HepG2 (cell line): ENCODE data around the gene COASY. TPM values are rescaled to one million over a fixed set of nuclear protein-coding genes. Genes with fewer than 3 reads are reported as not detected.

Experiments
- POGZ ChIP-seq: sonication (generic); formaldehyde crosslinking; IDR thresholded peaks from 2 replicates; pipeline ENCODE4 v1.4.0; 2020; ENCODE audit warnings: mild to moderate bottlenecking, missing genetic modification reagents
- REXO4 ChIP-seq: sonication (generic); formaldehyde crosslinking; IDR thresholded peaks from 2 replicates; pipeline ENCODE4 v1.8.0; 2022; ENCODE audit warnings: missing genetic modification reagents, mild to moderate bottlenecking, borderline replicate concordance
- TOPORS ChIP-seq: sonication (generic); formaldehyde crosslinking; IDR thresholded peaks from 2 replicates; pipeline ENCODE4 v1.8.0; 2023; ENCODE audit warnings: mild to moderate bottlenecking, missing genetic modification reagents
- ZNF33A ChIP-seq: sonication (generic); formaldehyde crosslinking; IDR thresholded peaks from 2 replicates; pipeline ENCODE4 v1.5.1; 2020; ENCODE audit warnings: missing genetic modification reagents, mild to moderate bottlenecking, moderate library complexity, borderline replicate concordance
- ZNF343 ChIP-seq: sonication (generic); formaldehyde crosslinking; IDR thresholded peaks from 2 replicates; pipeline ENCODE4 v1.4.0; 2020; ENCODE audit warnings: mild to moderate bottlenecking, missing genetic modification reagents
- ZNF547 ChIP-seq: sonication (generic); formaldehyde crosslinking; IDR thresholded peaks from 2 replicates; pipeline ENCODE4 v1.5.1; 2020; ENCODE audit warnings: mild to moderate bottlenecking, missing genetic modification reagents
- polyA plus RNA-seq, 8 experiments: library from polyadenylated mRNA; depleted of rRNA in 3 of 8; stranded (reverse) in 7 of 8; unstranded in 1 of 8; fragments of >200 nt; fragmentation: Illumina TruSeq in 4 of 8; extraction: Trizol in 4 of 8; gene quantifications; 2 replicates each; pipeline versions ENCODE4 v1.2.1 to v1.2.3, GENCODE V29; 2011 to 2016; ENCODE audit warnings: low read depth in 4 of 8, missing spikeins in 1 of 8, mixed read lengths in 1 of 8; ENCODE audit not compliant: insufficient read depth in 1 of 8
- total RNA-seq, 5 experiments: library from RNA; depleted of rRNA; stranded (reverse); fragments of >200 nt; fragmentation: Illumina TruSeq; extraction: Trizol; gene quantifications; 2 replicates each; pipeline ENCODE4 v1.2.3, GENCODE V29; 2016; ENCODE audit warnings: low read depth in 1 of 5
- TF ChIP-seq, protein P1 (sequence below): sonication (generic); formaldehyde crosslinking; IDR thresholded peaks from 2 replicates; pipeline ENCODE4 v1.5.1; 2020; ENCODE audit warnings: mild to moderate bottlenecking, missing genetic modification reagents, borderline replicate concordance
- TF ChIP-seq, protein P2 (sequence below): sonication (generic); formaldehyde crosslinking; conservative IDR thresholded peaks from 2 replicates; pipeline ENCODE4 v1.4.0; 2020; ENCODE audit warnings: missing genetic modification reagents
- TF ChIP-seq, protein P3 (sequence below): sonication (generic); formaldehyde crosslinking; IDR thresholded peaks from 2 replicates; pipeline ENCODE4 v1.8.1; 2023; ENCODE audit warnings: mild to moderate bottlenecking, missing genetic modification reagents, borderline replicate concordance
- TF ChIP-seq, protein P4 (sequence below): sonication (generic); formaldehyde crosslinking; IDR thresholded peaks from 2 replicates; pipeline ENCODE4 v1.4.0; 2020; ENCODE audit warnings: missing genetic modification reagents
- TF ChIP-seq, protein P5 (sequence below): sonication (generic); formaldehyde crosslinking; IDR thresholded peaks from 2 replicates; pipeline ENCODE4 v1.4.0; 2020; ENCODE audit warnings: missing genetic modification reagents, borderline replicate concordance
- TF ChIP-seq, protein P6 (sequence below): sonication (generic); formaldehyde crosslinking; IDR thresholded peaks from 2 replicates; pipeline ENCODE4 v1.8.0; 2022; ENCODE audit warnings: missing genetic modification reagents, mild to moderate bottlenecking, inconsistent platforms, borderline replicate concordance
- TF ChIP-seq, protein P7 (sequence below): sonication (generic); formaldehyde crosslinking; IDR thresholded peaks from 2 replicates; pipeline ENCODE4 v1.9.0; 2021; ENCODE audit warnings: missing genetic modification reagents, borderline replicate concordance
- TF ChIP-seq, protein P8 (sequence below): sonication (generic); formaldehyde crosslinking; IDR thresholded peaks from 2 replicates; pipeline ENCODE4 v1.8.0; 2022; ENCODE audit warnings: mild to moderate bottlenecking, missing genetic modification reagents

The COASY gene
- total and polyA plus RNA-seq, 2 of the 13 experiments (the other 11 are each of a cell fraction or from before 2014, with no cell fraction given): 90.7 to 125 TPM

DNA sequence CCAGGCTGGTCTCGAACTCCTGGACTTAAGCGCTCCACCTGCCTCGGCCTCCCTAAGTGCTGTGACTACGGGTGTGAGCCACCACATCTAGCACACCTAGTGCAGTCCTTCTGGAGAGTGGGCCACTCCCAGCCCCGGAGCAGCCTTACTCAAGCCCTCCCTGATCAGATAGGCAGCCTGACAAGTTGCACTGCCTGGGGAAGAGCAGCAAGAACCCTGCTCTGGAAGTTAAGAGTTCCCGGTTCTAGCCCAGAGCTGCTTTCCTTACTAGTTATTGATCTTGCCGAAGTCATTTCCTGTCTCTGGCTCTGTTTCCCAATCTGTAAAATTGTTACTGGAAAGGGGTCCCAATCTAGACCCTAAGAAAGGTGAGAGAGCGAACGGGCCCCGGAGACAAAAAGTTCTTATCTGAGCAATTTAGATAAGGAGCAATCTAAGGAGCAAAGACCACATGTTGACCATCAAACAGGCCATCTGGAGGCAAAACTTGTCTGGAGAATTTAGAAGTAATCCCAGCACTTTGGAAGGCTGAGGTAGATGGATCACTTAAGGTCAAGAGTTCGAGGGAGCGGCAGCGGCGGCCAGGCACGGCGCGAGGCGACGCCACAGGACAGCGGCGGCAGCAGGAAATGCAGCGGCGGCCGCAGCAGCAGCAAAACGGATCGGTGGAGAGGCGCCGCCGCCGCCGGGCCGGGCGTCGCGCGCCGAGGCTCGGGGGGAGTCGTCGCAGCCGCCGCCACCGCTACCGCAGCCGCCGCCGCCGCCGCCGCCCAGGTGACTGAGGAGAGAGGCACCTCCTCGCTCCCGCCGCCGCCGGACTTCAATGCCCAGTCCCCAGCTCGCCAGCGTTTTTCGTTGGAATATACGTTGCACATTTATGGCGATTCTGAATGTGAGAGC lies 30.2 kb upstream of the COASY start (continued):
- TF ChIP-seq, protein P1, sequence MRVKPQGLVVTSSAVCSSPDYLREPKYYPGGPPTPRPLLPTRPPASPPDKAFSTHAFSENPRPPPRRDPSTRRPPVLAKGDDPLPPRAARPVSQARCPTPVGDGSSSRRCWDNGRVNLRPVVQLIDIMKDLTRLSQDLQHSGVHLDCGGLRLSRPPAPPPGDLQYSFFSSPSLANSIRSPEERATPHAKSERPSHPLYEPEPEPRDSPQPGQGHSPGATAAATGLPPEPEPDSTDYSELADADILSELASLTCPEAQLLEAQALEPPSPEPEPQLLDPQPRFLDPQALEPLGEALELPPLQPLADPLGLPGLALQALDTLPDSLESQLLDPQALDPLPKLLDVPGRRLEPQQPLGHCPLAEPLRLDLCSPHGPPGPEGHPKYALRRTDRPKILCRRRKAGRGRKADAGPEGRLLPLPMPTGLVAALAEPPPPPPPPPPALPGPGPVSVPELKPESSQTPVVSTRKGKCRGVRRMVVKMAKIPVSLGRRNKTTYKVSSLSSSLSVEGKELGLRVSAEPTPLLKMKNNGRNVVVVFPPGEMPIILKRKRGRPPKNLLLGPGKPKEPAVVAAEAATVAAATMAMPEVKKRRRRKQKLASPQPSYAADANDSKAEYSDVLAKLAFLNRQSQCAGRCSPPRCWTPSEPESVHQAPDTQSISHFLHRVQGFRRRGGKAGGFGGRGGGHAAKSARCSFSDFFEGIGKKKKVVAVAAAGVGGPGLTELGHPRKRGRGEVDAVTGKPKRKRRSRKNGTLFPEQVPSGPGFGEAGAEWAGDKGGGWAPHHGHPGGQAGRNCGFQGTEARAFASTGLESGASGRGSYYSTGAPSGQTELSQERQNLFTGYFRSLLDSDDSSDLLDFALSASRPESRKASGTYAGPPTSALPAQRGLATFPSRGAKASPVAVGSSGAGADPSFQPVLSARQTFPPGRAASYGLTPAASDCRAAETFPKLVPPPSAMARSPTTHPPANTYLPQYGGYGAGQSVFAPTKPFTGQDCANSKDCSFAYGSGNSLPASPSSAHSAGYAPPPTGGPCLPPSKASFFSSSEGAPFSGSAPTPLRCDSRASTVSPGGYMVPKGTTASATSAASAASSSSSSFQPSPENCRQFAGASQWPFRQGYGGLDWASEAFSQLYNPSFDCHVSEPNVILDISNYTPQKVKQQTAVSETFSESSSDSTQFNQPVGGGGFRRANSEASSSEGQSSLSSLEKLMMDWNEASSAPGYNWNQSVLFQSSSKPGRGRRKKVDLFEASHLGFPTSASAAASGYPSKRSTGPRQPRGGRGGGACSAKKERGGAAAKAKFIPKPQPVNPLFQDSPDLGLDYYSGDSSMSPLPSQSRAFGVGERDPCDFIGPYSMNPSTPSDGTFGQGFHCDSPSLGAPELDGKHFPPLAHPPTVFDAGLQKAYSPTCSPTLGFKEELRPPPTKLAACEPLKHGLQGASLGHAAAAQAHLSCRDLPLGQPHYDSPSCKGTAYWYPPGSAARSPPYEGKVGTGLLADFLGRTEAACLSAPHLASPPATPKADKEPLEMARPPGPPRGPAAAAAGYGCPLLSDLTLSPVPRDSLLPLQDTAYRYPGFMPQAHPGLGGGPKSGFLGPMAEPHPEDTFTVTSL: no peak
- TF ChIP-seq ZNF33A (CRISPR knock-in tag) (no peak), POGZ (CRISPR knock-in tag) (no peak; the same call in 1 of the 2 replicates), REXO4 (CRISPR knock-in tag) (no peak), ZNF547 (CRISPR knock-in tag) (peak; percentile 80; the same call in 1 of the 2 replicates), ZNF343 (no peak), TOPORS (CRISPR knock-in tag) (no peak; the same call in 1 of the 2 replicates)
- TF ChIP-seq, protein P2, sequence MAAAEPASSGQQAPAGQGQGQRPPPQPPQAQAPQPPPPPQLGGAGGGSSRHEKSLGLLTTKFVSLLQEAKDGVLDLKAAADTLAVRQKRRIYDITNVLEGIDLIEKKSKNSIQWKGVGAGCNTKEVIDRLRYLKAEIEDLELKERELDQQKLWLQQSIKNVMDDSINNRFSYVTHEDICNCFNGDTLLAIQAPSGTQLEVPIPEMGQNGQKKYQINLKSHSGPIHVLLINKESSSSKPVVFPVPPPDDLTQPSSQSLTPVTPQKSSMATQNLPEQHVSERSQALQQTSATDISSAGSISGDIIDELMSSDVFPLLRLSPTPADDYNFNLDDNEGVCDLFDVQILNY (CRISPR knock-in tag): no peak
- TF ChIP-seq, protein P3, sequence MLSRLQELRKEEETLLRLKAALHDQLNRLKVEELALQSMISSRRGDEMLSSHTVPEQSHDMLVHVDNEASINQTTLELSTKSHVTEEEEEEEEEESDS (CRISPR knock-in tag): no peak
- TF ChIP-seq, protein P4, sequence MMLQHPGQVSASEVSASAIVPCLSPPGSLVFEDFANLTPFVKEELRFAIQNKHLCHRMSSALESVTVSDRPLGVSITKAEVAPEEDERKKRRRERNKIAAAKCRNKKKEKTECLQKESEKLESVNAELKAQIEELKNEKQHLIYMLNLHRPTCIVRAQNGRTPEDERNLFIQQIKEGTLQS (CRISPR knock-in tag): no peak
- TF ChIP-seq, protein P5, sequence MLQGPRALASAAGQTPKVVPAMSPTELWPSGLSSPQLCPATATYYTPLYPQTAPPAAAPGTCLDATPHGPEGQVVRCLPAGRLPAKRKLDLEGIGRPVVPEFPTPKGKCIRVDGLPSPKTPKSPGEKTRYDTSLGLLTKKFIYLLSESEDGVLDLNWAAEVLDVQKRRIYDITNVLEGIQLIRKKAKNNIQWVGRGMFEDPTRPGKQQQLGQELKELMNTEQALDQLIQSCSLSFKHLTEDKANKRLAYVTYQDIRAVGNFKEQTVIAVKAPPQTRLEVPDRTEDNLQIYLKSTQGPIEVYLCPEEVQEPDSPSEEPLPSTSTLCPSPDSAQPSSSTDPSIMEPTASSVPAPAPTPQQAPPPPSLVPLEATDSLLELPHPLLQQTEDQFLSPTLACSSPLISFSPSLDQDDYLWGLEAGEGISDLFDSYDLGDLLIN: no peak
- TF ChIP-seq, protein P6, sequence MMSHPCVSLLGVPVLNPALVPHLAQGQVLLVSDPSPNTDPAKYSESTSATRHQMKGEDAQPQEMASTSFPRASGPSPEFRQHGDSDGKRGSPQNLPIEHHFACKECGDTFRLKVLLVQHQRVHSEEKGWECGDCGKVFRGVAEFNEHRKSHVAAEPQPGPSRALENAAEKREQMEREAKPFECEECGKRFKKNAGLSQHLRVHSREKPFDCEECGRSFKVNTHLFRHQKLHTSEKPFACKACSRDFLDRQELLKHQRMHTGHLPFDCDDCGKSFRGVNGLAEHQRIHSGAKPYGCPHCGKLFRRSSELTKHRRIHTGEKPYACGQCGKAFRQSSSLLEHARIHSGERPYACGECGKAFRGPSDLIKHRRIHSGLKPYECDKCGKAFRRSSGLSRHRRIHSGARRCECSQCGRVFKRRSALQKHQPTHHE (CRISPR knock-in tag): 0 out of 2 replicates have a peak, but pooled peaks have one; percentile 22
- TF ChIP-seq, protein P7, sequence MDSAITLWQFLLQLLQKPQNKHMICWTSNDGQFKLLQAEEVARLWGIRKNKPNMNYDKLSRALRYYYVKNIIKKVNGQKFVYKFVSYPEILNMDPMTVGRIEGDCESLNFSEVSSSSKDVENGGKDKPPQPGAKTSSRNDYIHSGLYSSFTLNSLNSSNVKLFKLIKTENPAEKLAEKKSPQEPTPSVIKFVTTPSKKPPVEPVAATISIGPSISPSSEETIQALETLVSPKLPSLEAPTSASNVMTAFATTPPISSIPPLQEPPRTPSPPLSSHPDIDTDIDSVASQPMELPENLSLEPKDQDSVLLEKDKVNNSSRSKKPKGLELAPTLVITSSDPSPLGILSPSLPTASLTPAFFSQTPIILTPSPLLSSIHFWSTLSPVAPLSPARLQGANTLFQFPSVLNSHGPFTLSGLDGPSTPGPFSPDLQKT (CRISPR knock-in tag): no peak
- TF ChIP-seq, protein P8, sequence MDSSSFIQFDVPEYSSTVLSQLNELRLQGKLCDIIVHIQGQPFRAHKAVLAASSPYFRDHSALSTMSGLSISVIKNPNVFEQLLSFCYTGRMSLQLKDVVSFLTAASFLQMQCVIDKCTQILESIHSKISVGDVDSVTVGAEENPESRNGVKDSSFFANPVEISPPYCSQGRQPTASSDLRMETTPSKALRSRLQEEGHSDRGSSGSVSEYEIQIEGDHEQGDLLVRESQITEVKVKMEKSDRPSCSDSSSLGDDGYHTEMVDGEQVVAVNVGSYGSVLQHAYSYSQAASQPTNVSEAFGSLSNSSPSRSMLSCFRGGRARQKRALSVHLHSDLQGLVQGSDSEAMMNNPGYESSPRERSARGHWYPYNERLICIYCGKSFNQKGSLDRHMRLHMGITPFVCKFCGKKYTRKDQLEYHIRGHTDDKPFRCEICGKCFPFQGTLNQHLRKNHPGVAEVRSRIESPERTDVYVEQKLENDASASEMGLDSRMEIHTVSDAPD (CRISPR knock-in tag): peak; percentile 38; the same call in 1 of the 2 replicates
